ENCODE data around the gene SPTBN1.

SPTBN1 gene

GRCh38 chr2:54672590-54673456 is 216.7 kb downstream of the SPTBN1 start:
- peaks cover 4% of the 10 kb centered on the region for H3K4me1 ChIP-seq (ENCODE audit: insufficient read depth, low read length, poor library complexity, severe bottlenecking)
- no peak overlapping the region for H3K4me3 ChIP-seq (ENCODE audit: low read length, poor library complexity, severe bottlenecking)
- H2AFZ ChIP-seq (ENCODE audit: low read length): no peak overlapping the region
- H3K36me3 ChIP-seq (ENCODE audit: insufficient read depth, low read length): peaks cover 28% of the 10 kb centered on the region; the same call in 1 of the 2 replicates
- no peaks in the 10 kb centered on the region for H3K27me3 ChIP-seq (ENCODE audit: insufficient read depth, low read length, poor library complexity, severe bottlenecking)
- H3F3A ChIP-seq (ENCODE audit: low read depth): no peaks in the 10 kb centered on the region
- no peaks in the 10 kb centered on the region for H3K9me2 ChIP-seq (replicated peaks; ENCODE audit: low read depth, low read length)
- H3K9ac ChIP-seq (ENCODE audit: low read depth, low read length, poor library complexity, severe bottlenecking): no peak overlapping the region
- H4K20me1 ChIP-seq (ENCODE audit: insufficient read depth, low read length, poor library complexity, severe bottlenecking): no peaks in the 10 kb centered on the region
- H3K4me2 ChIP-seq (ENCODE audit: low read depth, low read length, poor library complexity, severe bottlenecking): no peak overlapping the region
- TF ChIP-seq EZH2phosphoT487 (IDR thresholded peaks at IDR 0.05; ENCODE audit: borderline replicate concordance): no peak
- no peak for TF ChIP-seq CTCF (conservative IDR thresholded peaks at IDR 0.05; ENCODE audit: low read length)
- no peaks in the 10 kb centered on the region for H3K9me3 ChIP-seq (ENCODE audit: insufficient read depth, low read depth, low read length)
- H3K79me2 ChIP-seq (ENCODE audit: insufficient read depth, low read length): no peaks in the 10 kb centered on the region

DNA sequence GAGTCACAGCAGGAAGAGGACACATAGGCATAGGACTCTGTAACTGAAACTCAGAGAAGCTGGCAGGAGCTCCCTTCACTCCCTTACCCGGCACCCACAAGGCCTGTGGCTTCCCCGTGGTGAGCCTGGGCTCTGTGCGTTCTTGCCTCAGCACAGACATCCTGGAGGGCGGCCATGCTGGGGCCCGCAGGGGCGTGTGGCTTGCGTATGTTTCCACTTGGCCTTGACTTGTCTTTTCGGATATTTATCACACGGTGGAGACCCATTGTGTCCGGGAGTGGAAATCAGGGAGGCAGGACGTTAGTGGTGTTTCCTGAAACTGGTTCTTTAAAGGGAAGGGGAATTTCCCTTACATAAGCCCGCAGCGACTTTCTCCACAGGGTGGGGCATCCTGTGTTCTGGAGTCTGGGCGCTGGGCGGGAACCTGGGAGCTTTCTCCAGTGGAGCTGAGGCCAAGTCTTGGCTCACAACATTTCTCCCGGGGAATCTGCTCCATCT is 217.4 kb downstream of the SPTBN1 start:
- no peaks in the 10 kb centered on the region for H3K79me2 ChIP-seq (ENCODE audit: insufficient read depth, low read length)
- H3F3A ChIP-seq (ENCODE audit: low read depth): no peaks in the 10 kb centered on the region
- H3K27me3 ChIP-seq (ENCODE audit: insufficient read depth, low read length, poor library complexity, severe bottlenecking): no peaks in the 10 kb centered on the region
- TF ChIP-seq CTCF (conservative IDR thresholded peaks at IDR 0.05; ENCODE audit: low read length) (no peak), EZH2phosphoT487 (IDR thresholded peaks at IDR 0.05; ENCODE audit: borderline replicate concordance) (no peak)
- H2AFZ ChIP-seq (ENCODE audit: low read length): no peak overlapping the region
- H3K9ac ChIP-seq (ENCODE audit: low read depth, low read length, poor library complexity, severe bottlenecking): no peak overlapping the region
- no peak overlapping the region for H3K4me3 ChIP-seq (ENCODE audit: low read length, poor library complexity, severe bottlenecking)
- no peaks in the 10 kb centered on the region for H3K9me2 ChIP-seq (replicated peaks; ENCODE audit: low read depth, low read length)
- H3K4me1 ChIP-seq (ENCODE audit: insufficient read depth, low read length, poor library complexity, severe bottlenecking): peaks cover 11% of the 10 kb centered on the region
- no peak overlapping the region for H3K4me2 ChIP-seq (ENCODE audit: low read depth, low read length, poor library complexity, severe bottlenecking)
- H4K20me1 ChIP-seq (ENCODE audit: insufficient read depth, low read length, poor library complexity, severe bottlenecking): no peaks in the 10 kb centered on the region
- H3K9me3 ChIP-seq (ENCODE audit: insufficient read depth, low read depth, low read length): no peaks in the 10 kb centered on the region
- H3K36me3 ChIP-seq (ENCODE audit: insufficient read depth, low read length): peaks cover 21% of the 10 kb centered on the region; the same call in 1 of the 2 replicates

- no peaks in the 10 kb centered on the region for H3F3A ChIP-seq (ENCODE audit: low read depth)
- no peaks in the 10 kb centered on the region for H3K9me3 ChIP-seq (ENCODE audit: insufficient read depth, low read depth, low read length)
- H3K36me3 ChIP-seq (ENCODE audit: insufficient read depth, low read length): peaks cover 4% of the 10 kb centered on the region; the same call in 1 of the 2 replicates
- no peaks in the 10 kb centered on the region for H3K9me2 ChIP-seq (replicated peaks; ENCODE audit: low read depth, low read length)
- H3K79me2 ChIP-seq (ENCODE audit: insufficient read depth, low read length): no peaks in the 10 kb centered on the region
- no peak overlapping the region for H2AFZ ChIP-seq (ENCODE audit: low read length)
- peaks cover 24% of the 10 kb centered on the region for H3K4me1 ChIP-seq (ENCODE audit: insufficient read depth, low read length, poor library complexity, severe bottlenecking)
- no peaks in the 10 kb centered on the region for H3K27me3 ChIP-seq (ENCODE audit: insufficient read depth, low read length, poor library complexity, severe bottlenecking)
- no peaks in the 10 kb centered on the region for H4K20me1 ChIP-seq (ENCODE audit: insufficient read depth, low read length, poor library complexity, severe bottlenecking)
- H3K4me2 ChIP-seq (ENCODE audit: low read depth, low read length, poor library complexity, severe bottlenecking): no peak overlapping the region
- TF ChIP-seq EZH2phosphoT487 (IDR thresholded peaks at IDR 0.05; ENCODE audit: borderline replicate concordance) (no peak), CTCF (conservative IDR thresholded peaks at IDR 0.05; ENCODE audit: low read length) (no peak)
- H3K9ac ChIP-seq (ENCODE audit: low read depth, low read length, poor library complexity, severe bottlenecking): no peak overlapping the region
- H3K4me3 ChIP-seq (ENCODE audit: low read length, poor library complexity, severe bottlenecking): no peak overlapping the region
Observed at GRCh38 chr2:54675281-54675680, 219.2 kb downstream of the SPTBN1 start.
